GM13977 (cell line): ENCODE results near the gene GCKR.

ENCODE experiments used
- DNase-seq: peaks from one replicate; pipeline ENCODE4 v3.0.0; 2012; ENCODE audit warnings: low spot score
- in situ Hi-C: fragments of 300-500 bp; cut with MboI; formaldehyde crosslinking; loops from one replicate; pipeline ENCODE4 v1.12.0; 2022; ENCODE audit warnings: low sequenced_read_pairs, low pct_unique_long_range_greater_than_20kb, mixed read lengths, inconsistent platforms; ENCODE audit not compliant: unreplicated experiment
- TF ChIP-seq, protein P1 (sequence below): IDR thresholded peaks from 2 replicates; pipeline ENCODE4 v1.5.1; 2012; ENCODE audit warnings: mild to moderate bottlenecking, control low read depth; ENCODE audit not compliant: insufficient read depth; ENCODE audit errors: extremely low read depth, missing control alignments

Gene GCKR, protein sequence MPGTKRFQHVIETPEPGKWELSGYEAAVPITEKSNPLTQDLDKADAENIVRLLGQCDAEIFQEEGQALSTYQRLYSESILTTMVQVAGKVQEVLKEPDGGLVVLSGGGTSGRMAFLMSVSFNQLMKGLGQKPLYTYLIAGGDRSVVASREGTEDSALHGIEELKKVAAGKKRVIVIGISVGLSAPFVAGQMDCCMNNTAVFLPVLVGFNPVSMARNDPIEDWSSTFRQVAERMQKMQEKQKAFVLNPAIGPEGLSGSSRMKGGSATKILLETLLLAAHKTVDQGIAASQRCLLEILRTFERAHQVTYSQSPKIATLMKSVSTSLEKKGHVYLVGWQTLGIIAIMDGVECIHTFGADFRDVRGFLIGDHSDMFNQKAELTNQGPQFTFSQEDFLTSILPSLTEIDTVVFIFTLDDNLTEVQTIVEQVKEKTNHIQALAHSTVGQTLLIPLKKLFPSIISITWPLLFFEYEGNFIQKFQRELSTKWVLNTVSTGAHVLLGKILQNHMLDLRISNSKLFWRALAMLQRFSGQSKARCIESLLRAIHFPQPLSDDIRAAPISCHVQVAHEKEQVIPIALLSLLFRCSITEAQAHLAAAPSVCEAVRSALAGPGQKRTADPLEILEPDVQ

GRCh38 chr2:27496357-27497287 lies at the start of gene GCKR:
GCKR (plus strand) TSS chr2:27496839; CDS start chr2:27496905, 66 bp downstream.
- in situ Hi-C loops = no loop called here
- TF ChIP-seq, protein P1, sequence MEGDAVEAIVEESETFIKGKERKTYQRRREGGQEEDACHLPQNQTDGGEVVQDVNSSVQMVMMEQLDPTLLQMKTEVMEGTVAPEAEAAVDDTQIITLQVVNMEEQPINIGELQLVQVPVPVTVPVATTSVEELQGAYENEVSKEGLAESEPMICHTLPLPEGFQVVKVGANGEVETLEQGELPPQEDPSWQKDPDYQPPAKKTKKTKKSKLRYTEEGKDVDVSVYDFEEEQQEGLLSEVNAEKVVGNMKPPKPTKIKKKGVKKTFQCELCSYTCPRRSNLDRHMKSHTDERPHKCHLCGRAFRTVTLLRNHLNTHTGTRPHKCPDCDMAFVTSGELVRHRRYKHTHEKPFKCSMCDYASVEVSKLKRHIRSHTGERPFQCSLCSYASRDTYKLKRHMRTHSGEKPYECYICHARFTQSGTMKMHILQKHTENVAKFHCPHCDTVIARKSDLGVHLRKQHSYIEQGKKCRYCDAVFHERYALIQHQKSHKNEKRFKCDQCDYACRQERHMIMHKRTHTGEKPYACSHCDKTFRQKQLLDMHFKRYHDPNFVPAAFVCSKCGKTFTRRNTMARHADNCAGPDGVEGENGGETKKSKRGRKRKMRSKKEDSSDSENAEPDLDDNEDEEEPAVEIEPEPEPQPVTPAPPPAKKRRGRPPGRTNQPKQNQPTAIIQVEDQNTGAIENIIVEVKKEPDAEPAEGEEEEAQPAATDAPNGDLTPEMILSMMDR = no peak
- no peak for DNase-seq

- no peak for DNase-seq
- in situ Hi-C loops = no loop called here
Measured at GRCh38 chr2:27448381-27448780, 48.3 kb upstream of the GCKR start.

DNA sequence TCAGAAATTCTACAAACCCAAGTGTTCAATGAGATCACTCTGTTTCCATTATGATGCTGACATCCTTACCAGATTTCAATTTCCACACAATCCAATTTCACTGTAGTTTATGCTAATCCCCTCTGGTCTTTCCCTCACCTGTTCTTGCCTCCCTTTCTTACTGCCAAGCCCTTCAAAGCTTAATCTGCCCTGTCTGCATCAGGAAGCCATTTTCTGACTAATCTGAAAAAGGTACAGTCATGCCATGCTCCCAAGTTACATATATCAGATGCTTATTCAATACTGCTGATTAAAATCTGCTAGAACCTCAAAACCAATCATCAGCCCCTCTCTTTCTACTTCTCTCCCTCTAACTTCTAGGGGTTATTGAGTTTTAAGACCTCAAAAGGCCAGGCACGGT lies 45.5 kb upstream of the GCKR start:
- in situ Hi-C loops = no loop called here
- TF ChIP-seq, protein P1 = no peak
- DNase-seq = no peak

More at GRCh38 chr2:27448381-27448780, 48.3 kb upstream of the GCKR start:
- TF ChIP-seq, protein P1 = no peak

DNA sequence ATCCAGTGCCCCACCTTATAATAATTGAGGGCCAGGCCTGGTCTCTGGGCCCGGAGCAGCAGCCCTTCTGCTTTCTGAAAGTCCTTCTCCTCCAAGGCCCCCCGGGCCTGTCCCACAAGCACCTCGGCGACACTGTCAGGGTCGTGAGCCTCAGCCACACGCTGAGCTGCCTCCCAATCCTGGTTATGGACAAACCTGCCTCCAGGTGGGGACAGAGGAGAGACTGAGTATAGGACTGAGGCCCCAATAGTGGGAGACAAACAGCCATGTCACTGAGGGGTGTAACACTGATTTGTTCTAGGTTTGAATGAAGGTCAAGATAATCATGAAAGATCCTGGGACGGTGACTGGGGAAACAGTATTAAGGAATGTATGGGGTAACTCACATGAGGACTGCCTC lies 42.7 kb upstream of the GCKR start:
- DNase-seq = no peak
- in situ Hi-C loops = no loop called here
- TF ChIP-seq, protein P1 = no peak

- in situ Hi-C loops = no loop called here
- TF ChIP-seq, protein P1 = no peak
- DNase-seq = no peak
Measured at GRCh38 chr2:27461118-27461517, 35.5 kb upstream of the GCKR start.

- DNase-seq = no peak
- in situ Hi-C loops = no loop called here
- TF ChIP-seq, protein P1 = no peak
Measured at GRCh38 chr2:27464443-27464842, 32.2 kb upstream of the GCKR start.
